Mammary epithelial cell (primary cell): ENCODE data around the gene TUBGCP2.

Experiments used
- EZH2 ChIP-seq: IDR thresholded peaks from 2 replicates; pipeline ENCODE4 v1.6.1; 2012; ENCODE audit warnings: low read length, inconsistent platforms, borderline replicate concordance
- TF ChIP-seq, protein P1 (sequence below), 2 donors: IDR thresholded peaks in 1 of 2; conservative IDR thresholded peaks in 1 of 2; 2 replicates each; pipeline ENCODE4 v1.5.1; 2011 to 2012; ENCODE audit warnings: inconsistent platforms in 2 of 2, low read length in 2 of 2, mild to moderate bottlenecking in 2 of 2, control low read depth in 1 of 2, low read depth in 1 of 2; ENCODE audit not compliant: insufficient read depth in 1 of 2; ENCODE audit errors: extremely low read depth in 1 of 2

DNA sequence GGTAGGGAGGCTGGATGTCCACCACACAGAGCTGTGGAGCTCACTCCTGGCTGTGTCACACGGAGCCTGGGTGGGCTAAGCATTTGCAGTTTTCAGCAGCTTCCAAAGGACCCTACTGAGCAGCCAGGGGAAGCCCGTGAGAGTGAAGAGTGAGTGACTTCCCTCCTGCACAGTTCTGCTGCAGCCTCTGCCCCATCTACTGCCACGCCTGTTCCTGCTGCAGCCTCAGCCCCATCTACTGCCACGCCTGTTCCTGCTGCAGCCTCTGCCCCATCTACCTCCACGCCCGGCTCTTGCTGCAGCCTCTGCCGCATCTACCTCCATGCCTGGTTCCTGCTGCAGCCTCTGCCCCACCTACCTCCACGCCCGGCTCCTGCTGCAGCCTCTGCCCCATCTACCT is 44.2 kb downstream of the TUBGCP2 start:
- no peak for TF ChIP-seq EZH2
- TF ChIP-seq, protein P1, sequence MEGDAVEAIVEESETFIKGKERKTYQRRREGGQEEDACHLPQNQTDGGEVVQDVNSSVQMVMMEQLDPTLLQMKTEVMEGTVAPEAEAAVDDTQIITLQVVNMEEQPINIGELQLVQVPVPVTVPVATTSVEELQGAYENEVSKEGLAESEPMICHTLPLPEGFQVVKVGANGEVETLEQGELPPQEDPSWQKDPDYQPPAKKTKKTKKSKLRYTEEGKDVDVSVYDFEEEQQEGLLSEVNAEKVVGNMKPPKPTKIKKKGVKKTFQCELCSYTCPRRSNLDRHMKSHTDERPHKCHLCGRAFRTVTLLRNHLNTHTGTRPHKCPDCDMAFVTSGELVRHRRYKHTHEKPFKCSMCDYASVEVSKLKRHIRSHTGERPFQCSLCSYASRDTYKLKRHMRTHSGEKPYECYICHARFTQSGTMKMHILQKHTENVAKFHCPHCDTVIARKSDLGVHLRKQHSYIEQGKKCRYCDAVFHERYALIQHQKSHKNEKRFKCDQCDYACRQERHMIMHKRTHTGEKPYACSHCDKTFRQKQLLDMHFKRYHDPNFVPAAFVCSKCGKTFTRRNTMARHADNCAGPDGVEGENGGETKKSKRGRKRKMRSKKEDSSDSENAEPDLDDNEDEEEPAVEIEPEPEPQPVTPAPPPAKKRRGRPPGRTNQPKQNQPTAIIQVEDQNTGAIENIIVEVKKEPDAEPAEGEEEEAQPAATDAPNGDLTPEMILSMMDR (conservative IDR thresholded peaks at IDR 0.05 in 1 of 2, IDR thresholded peaks at IDR 0.05 in 1 of 2; ENCODE audit: extremely low read depth in 1 of 2, insufficient read depth in 1 of 2, low read depth in 1 of 2, low read length in 2 of 2): no peak
